ENCODE measurements around the gene NUCKS1.
"Not testable (repeated sequence)": the region's sequence is repeated elsewhere in the genome, so short reads cannot be mapped to it uniquely, and the experiment has no call there.

The NUCKS1 gene

DNA sequence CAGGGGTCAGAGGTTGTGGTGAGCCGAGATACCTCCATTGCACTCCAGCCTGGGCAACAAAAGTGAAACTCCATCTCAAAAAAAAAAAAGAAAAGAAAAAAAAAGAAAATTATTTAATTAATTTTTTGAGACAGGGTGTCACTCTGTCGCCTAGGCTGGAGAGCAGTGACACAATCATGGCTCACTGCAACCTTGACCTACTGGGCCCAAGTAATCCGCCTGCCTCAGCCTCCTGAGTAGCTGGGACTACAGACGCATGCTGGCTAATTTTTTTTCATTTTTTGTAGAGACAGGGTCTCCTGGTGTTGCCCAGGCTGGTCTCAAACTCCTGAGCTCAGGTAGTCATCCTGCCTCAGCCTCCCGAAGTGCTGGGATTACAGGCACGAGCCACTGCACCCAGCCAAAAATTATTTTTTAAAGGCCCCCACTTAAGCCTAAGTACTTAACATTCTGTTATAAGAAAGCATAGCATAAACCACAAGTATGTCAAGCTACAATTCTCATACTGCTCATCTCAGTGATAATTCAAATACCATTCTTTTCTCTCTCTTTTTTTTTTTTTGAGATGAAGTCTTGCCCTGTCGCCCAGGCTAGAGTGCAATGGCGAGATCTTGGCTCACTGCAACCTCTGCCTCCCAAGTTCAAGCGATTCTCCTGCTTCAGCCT is 19.9 kb downstream of the NUCKS1 start:
- no peak for DNase-seq (ENCODE audit: low read depth)

GRCh38 chr1:205726619-205727125 is 23.3 kb downstream of the NUCKS1 start:
- no peak for DNase-seq (ENCODE audit: low read depth)

DNA sequence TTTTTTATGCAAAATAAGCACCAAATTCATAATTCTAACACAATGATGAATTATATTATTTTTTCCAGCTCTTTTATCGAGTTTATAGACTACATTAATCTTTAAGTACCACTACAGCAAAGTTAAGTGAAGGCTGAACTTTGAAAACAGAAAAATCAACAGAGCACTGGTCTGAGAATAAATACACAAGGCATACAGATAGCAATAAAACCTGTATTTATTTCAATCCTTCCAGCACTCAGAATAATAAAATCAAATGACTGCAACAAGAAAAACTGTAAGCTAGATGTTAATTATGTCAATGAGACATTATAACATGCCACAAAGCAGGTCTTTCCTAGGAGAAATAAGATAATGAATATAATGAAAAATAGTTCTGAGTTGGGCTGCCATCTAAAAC is 24.5 kb downstream of the NUCKS1 start:
- DNase-seq (ENCODE audit: low read depth), result no peak

GRCh38 chr1:205720740-205721139 is 29.2 kb downstream of the NUCKS1 start:
- DNase-seq (ENCODE audit: low read depth), result not testable (repeated sequence)

GRCh38 chr1:205719762-205720161 is 30.2 kb downstream of the NUCKS1 start:
- no peak for DNase-seq (ENCODE audit: low read depth)

DNA sequence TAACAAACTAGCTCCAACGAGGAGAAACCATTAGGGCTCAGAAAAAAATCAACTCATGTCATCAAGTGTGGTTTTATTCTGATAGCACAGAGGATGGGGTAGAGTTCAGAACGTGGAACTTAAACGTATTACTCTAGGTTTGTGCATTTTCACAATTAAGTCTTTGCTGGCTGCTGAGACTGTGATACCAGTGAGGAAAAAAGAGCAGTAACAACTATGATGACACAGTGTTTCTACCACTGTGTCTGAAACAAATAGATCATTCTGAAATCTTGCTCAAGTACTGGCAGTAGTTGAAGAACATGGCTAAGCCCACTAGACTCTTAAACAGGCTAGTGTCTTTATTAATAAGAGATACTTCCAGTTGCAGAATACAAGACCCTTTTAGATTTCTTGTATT is 31.0 kb downstream of the NUCKS1 start:
- DNase-seq (ENCODE audit: low read depth), result no peak

- no peak for DNase-seq (ENCODE audit: low read depth)
Measured at GRCh38 chr1:205716371-205717132, 33.4 kb downstream of the NUCKS1 start.

DNA sequence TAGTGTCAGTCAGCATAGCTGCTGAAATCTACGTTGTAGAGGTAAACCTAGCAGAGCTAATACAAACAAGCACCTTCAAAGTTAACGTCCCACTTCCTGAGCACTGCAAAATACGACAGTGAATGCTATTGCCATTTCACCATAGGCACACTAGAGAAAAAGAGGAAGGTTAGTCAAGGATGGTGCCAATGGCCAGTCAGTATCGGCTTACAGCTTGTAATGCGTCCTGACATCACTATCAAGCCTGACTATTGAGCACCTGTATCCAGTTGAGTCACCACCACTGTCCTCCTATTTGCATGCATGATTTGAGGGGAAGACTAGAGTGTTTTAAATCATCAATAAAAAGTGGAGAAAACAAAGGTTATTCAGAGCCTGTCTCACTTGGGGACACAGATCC is 34.4 kb downstream of the NUCKS1 start:
- DNase-seq (ENCODE audit: low read depth), result no peak

GRCh38 chr1:205714906-205715246 is 35.1 kb downstream of the NUCKS1 start:
- no peak for DNase-seq (ENCODE audit: low read depth)

- DNase-seq (ENCODE audit: low read depth), result no peak
Measured at GRCh38 chr1:205714190-205714905, 35.6 kb downstream of the NUCKS1 start.

DNA sequence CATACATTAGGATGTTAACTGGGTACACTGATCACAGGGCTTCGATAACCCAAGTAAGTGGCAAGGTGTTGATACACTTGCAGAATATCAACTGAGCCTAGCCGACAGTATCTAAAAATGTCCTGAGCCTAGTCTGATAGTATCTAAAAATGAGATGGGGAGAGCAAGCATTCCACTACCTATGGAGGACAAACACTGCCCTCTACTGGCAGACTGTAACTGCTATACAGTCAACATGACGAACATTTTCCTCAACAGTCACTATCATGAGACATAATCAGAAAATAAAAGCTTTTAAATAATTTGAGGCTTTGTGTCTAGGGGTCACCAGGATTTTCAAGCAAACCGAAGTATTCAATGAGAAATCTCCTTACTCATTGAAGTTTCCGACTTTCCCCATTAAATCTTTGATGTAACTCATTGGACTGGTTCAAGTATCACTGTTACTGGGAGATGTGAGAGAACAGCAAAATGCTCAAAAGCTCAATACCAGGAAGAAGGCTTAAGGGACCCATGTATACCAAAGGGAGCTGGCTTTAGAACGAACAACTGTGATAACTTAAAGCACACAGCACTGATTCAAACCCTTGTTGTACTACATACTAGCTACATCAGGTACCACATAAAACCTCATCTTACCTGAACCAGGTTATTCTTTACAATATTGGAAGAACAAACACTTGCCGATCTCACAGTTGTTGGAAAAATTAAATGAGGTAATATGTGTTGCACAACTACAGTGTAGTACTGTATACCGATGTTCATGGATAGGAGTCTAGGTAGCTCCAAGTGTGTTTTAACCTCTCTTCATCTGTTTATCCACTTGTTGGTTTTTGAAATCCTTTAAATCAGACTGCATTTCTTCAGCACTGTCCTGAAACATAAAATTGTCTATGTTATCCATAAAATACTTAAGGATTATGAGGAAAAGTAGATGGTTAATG is 38.6 kb downstream of the NUCKS1 start:
- DNase-seq (ENCODE audit: low read depth), result peak; percentile 53

GRCh38 chr1:205710201-205711062 is 39.5 kb downstream of the NUCKS1 start:
- DNase-seq (ENCODE audit: low read depth), result no peak

GRCh38 chr1:205709640-205710039 is 40.3 kb downstream of the NUCKS1 start:
- no peak for DNase-seq (ENCODE audit: low read depth)

- DNase-seq (ENCODE audit: low read depth), result no peak
Measured at GRCh38 chr1:205709059-205709398, 41.0 kb downstream of the NUCKS1 start.

DNA sequence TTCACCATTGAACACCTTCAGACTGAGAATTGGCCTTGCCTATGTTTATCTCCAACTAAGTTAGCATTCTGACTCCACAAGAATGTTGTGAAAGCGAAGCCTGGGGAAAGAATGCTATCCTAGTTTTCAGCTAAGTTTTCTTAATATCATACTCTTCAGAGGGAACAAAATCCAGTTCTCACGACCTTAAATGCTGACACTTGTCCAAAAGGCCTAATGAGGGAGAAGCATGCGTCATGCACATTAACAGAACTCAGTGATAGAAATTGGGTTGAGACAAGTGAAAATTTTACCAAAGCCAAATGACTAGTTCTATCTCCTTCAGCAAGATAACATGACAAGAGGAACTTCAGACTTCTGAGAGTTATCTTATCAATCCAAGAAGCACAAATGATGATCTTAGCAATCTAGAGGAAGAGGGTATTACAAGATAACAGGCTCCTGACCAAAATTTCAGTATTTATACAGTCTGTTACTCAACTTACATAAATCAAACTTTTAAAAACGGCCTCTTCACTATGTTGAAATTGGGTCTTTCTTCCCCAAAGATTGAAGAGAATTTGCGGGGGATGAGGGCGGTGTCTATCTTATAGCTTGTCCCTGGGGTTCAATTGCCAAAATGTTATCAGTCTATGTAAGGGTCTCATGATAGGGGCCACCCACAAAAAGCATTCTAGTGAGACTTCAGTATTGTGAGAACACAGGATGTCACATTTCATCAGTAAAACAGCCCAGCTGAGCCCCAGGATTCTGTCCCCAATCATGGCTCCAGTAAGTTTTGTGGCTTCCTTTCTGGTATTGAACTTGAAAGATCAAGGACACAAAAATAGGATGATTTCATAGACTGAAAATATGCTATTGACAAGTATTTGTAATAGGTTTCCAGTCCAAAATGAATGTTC is 43.1 kb downstream of the NUCKS1 start:
- no peak for DNase-seq (ENCODE audit: low read depth)

- no peak for DNase-seq (ENCODE audit: low read depth)
Measured at GRCh38 chr1:205704903-205705302, 45.1 kb downstream of the NUCKS1 start.

- DNase-seq (ENCODE audit: low read depth), result no peak
Measured at GRCh38 chr1:205703072-205703471, 46.9 kb downstream of the NUCKS1 start.

GRCh38 chr1:205701891-205702290 is 48.1 kb downstream of the NUCKS1 start:
- no peak for DNase-seq (ENCODE audit: low read depth)

- DNase-seq (ENCODE audit: low read depth), result no peak
Measured at GRCh38 chr1:205701420-205701819, 48.6 kb downstream of the NUCKS1 start.

DNA sequence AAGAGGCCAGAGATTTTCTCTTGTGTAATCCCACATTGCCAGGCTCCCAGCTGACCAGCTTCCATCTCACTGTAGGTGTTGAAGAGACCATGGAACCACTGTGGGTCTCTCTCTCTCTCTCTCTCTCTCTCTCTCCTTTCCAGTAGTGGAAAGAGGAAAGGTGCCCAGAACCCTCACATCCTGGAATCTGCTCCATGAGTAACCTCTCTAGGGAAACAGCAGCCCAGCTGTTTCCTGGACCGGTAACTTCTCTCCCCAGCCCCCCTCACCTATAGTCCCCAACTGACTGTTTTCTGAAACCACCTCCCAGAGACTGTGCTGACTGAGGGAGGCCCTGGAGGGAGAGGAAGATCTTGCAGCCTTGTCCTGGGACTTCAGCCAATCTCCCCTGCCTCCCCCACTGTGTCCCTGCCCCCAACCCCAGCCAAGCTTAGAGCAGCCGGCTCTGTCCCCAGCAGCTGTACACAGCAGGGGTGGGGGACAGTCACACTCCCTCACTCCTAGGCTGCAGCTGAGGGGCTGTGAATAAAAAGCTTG is 49.0 kb downstream of the NUCKS1 start:
- no peak for DNase-seq (ENCODE audit: low read depth)
